Activated naive CD8-positive, alpha-beta T cell treated with anti-CD3 and anti-CD28 coated beads for 36 hours (primary cell): Measurements from ENCODE around the gene GSDMA. TPM values are rescaled to one million over a fixed set of nuclear protein-coding genes. Genes with fewer than 3 reads are reported as not detected.
"Not testable (repeated sequence)": the region's sequence is repeated elsewhere in the genome, so short reads cannot be mapped to it uniquely, and the experiment has no call there.

Experiments used
- DNase-seq: peaks from one replicate; pipeline ENCODE4 v3.0.0; 2021
- H3K27ac Mint-ChIP-seq: one replicate; pipeline ENCODE4 v1.8.0; 2022; ENCODE audit warnings: mild to moderate bottlenecking, moderate library complexity, mixed read lengths
- H3K27me3 Mint-ChIP-seq: one replicate; pipeline ENCODE4 v1.8.0; 2022; ENCODE audit warnings: mild to moderate bottlenecking, mixed read lengths
- H3K36me3 Mint-ChIP-seq: one replicate; pipeline ENCODE4 v1.8.0; 2021; ENCODE audit warnings: mild to moderate bottlenecking, mixed read lengths
- H3K4me1 Mint-ChIP-seq: one replicate; pipeline ENCODE4 v1.8.0; 2021; ENCODE audit warnings: mixed read lengths
- H3K4me3 Mint-ChIP-seq: one replicate; pipeline ENCODE4 v1.8.0; 2022; ENCODE audit warnings: mild to moderate bottlenecking, moderate library complexity, mixed read lengths
- H3K9me3 Mint-ChIP-seq: one replicate; pipeline ENCODE4 v1.8.0; 2022; ENCODE audit warnings: mixed read lengths
- total RNA-seq, 2 experiments: library from RNA; stranded (reverse); gene quantifications; one replicate each; pipeline ENCODE4 v1.2.3, GENCODE V29; 2021

Gene GSDMA
- total RNA-seq, 2 experiments from 2014 or later = 0.14 to 0.16 TPM

GRCh38 chr17:39943702-39944392 is 19.0 kb upstream of the GSDMA start:
- Mint-ChIP-seq H3K4me1 (peaks cover 27% of the 10 kb centered on the region), H3K27me3 (no peaks in the 10 kb centered on the region), H3K27ac (no peak overlapping the region), H3K36me3 (no peaks in the 10 kb centered on the region), H3K9me3 (no peaks in the 10 kb centered on the region), H3K4me3 (no peak overlapping the region)
- DNase-seq = no peak

GRCh38 chr17:39944393-39944711 is 18.5 kb upstream of the GSDMA start:
- no peak for DNase-seq
- Mint-ChIP-seq H3K4me3 (no peak overlapping the region), H3K27ac (no peak overlapping the region), H3K27me3 (no peaks in the 10 kb centered on the region), H3K36me3 (no peaks in the 10 kb centered on the region), H3K9me3 (no peaks in the 10 kb centered on the region), H3K4me1 (peaks cover 28% of the 10 kb centered on the region)

- H3K36me3 Mint-ChIP-seq = no peaks in the 10 kb centered on the region
- H3K27ac Mint-ChIP-seq = no peak overlapping the region
- peaks cover 14% of the 10 kb centered on the region for H3K4me1 Mint-ChIP-seq
- no peaks in the 10 kb centered on the region for H3K9me3 Mint-ChIP-seq
- DNase-seq = no peak
- no peaks in the 10 kb centered on the region for H3K27me3 Mint-ChIP-seq
- no peak overlapping the region for H3K4me3 Mint-ChIP-seq
These were observed 16.1 kb upstream of the GSDMA start for GRCh38 chr17:39946551-39947330.

GRCh38 chr17:39948489-39948828 is 14.3 kb upstream of the GSDMA start:
- not testable (repeated sequence) for H3K4me3 Mint-ChIP-seq, H3K27me3 Mint-ChIP-seq, H3K36me3 Mint-ChIP-seq, DNase-seq, H3K9me3 Mint-ChIP-seq, H3K27ac Mint-ChIP-seq
- peaks cover 15% of the 10 kb centered on the region for H3K4me1 Mint-ChIP-seq

DNA sequence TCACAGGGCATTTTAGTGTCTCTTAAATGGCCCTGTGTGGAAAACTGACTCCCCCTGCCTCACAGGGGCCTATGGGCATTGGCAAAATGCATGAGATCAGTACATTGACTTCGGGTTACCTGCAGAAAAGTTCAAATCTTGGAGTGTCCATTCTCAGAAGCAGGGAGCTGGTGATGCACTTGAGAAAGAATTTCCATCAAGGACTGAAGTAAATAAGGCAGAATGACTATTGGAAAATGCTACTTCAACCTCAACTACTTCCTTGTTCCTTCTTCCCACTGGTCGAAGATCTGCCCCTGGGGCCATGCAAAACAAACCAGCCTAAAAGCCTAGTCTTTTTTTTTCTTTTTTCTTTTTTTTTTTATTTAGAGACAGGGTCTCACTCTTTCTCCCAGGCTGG is 13.8 kb upstream of the GSDMA start:
- Mint-ChIP-seq H3K9me3 (no peaks in the 10 kb centered on the region), H3K4me1 (peaks cover 17% of the 10 kb centered on the region), H3K4me3 (no peak overlapping the region), H3K27me3 (no peaks in the 10 kb centered on the region), H3K27ac (no peak overlapping the region), H3K36me3 (no peaks in the 10 kb centered on the region)
- DNase-seq = no peak

GRCh38 chr17:39950871-39951348 is 11.9 kb upstream of the GSDMA start:
- Mint-ChIP-seq H3K9me3 (no peaks in the 10 kb centered on the region), H3K4me1 (peaks cover 17% of the 10 kb centered on the region), H3K27me3 (no peaks in the 10 kb centered on the region), H3K36me3 (no peaks in the 10 kb centered on the region), H3K27ac (no peak overlapping the region), H3K4me3 (no peak overlapping the region)
- no peak for DNase-seq

- H3K27me3 Mint-ChIP-seq = no peaks in the 10 kb centered on the region
- H3K27ac Mint-ChIP-seq = no peak overlapping the region
- H3K4me1 Mint-ChIP-seq = peaks cover 17% of the 10 kb centered on the region
- peak overlapping the region; percentile 47 for H3K4me3 Mint-ChIP-seq
- DNase-seq = no peak
- no peaks in the 10 kb centered on the region for H3K36me3 Mint-ChIP-seq
- no peaks in the 10 kb centered on the region for H3K9me3 Mint-ChIP-seq
These were observed 10.7 kb upstream of the GSDMA start for GRCh38 chr17:39951924-39952679.

- Mint-ChIP-seq H3K9me3 (no peaks in the 10 kb centered on the region), H3K27ac (peak overlapping the region; percentile 68), H3K27me3 (no peaks in the 10 kb centered on the region), H3K4me1 (peaks cover 14% of the 10 kb centered on the region), H3K36me3 (no peaks in the 10 kb centered on the region), H3K4me3 (peak overlapping the region; percentile 80)
- DNase-seq = peak; percentile 92
These were observed 9.9 kb upstream of the GSDMA start for GRCh38 chr17:39952680-39953470.

DNA sequence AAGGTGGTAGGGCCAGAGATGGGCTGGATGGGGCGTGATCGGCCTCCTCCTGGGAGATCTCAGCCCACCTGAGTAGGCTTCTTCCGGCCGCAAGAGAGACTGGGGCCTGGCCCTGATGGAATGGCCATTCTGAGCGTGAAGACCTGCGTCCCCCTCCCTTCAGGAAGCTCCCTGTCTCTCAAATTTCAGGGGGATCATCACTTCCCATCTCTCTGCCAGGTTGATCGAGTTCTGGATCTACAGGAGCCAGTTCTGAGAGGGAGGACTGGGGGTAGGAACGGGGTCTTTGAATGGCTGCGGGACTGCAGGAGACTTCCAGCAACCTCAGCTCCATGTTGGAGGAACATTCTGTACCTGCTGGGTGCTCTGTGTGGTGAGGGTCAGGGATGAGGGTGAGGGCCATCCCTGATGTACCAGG is 9.3 kb upstream of the GSDMA start:
- no peaks in the 10 kb centered on the region for H3K36me3 Mint-ChIP-seq

DNA sequence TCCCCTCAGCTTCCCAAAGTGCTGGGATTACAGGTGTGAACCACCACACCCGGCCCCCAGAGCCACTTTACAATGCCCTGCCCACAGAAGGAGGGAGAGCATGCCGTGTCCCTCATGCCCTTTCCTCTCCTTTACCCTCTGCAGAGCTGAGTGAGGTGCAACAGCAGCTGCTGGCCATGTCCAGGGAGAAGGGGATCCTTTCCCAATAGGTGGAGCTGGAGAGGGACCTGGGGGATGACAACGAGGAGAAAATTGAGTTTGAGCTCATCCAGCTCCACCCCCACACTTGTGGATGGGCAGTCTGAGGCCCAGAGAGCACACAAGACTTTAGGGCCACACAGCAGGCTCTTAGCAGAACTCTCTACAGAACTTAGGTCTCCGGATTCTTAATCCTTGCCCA is 7.9 kb upstream of the GSDMA start:
- Mint-ChIP-seq H3K27ac (no peak overlapping the region), H3K27me3 (no peaks in the 10 kb centered on the region), H3K4me1 (peaks cover 9% of the 10 kb centered on the region), H3K9me3 (no peaks in the 10 kb centered on the region), H3K4me3 (no peak overlapping the region), H3K36me3 (no peaks in the 10 kb centered on the region)
- DNase-seq = no peak

More for the DNA sequence above, 9.3 kb upstream of the GSDMA start:
- Mint-ChIP-seq H3K9me3 (no peaks in the 10 kb centered on the region), H3K27me3 (no peaks in the 10 kb centered on the region), H3K4me3 (peak overlapping the region; percentile 80), H3K4me1 (peaks cover 10% of the 10 kb centered on the region), H3K27ac (peak overlapping the region; percentile 68)
- DNase-seq = no peak

DNA sequence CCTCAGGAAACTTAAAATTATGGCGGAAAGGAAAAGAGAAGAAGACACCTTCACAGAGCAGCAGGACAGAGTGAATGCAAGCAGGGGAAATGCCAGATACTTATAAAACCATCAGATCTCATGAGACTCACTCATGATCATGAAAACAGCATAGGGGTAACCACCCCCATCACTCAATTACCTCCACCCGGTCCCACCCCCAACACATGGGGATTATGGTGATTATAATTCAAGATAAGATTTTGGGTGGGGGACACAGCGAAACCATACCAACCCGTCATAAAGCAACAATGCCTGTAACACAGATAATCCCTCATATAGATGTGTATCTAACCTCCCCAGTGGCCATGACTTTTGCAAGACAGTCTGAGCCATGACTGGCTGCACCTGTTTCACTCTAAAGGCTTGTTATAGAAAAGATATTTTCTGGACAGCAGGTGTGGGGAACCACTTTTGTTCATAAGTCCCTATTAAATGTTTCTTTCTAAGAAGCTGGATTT is 7.0 kb upstream of the GSDMA start:
- H3K4me1 Mint-ChIP-seq = peaks cover 9% of the 10 kb centered on the region
- no peaks in the 10 kb centered on the region for H3K9me3 Mint-ChIP-seq
- H3K27ac Mint-ChIP-seq = no peak overlapping the region
- no peak for DNase-seq
- H3K36me3 Mint-ChIP-seq = no peaks in the 10 kb centered on the region
- H3K27me3 Mint-ChIP-seq = no peaks in the 10 kb centered on the region
- H3K4me3 Mint-ChIP-seq = no peak overlapping the region

- Mint-ChIP-seq H3K9me3 (no peaks in the 10 kb centered on the region), H3K27ac (no peak overlapping the region), H3K4me3 (no peak overlapping the region), H3K27me3 (no peaks in the 10 kb centered on the region), H3K36me3 (no peaks in the 10 kb centered on the region), H3K4me1 (peaks cover 16% of the 10 kb centered on the region)
- no peak for DNase-seq
These were observed 2.2 kb upstream of the GSDMA start for GRCh38 chr17:39960524-39961041.

- H3K4me3 Mint-ChIP-seq = no peak overlapping the region
- no peaks in the 10 kb centered on the region for H3K36me3 Mint-ChIP-seq
- H3K27me3 Mint-ChIP-seq = no peaks in the 10 kb centered on the region
- DNase-seq = no peak
- H3K9me3 Mint-ChIP-seq = no peaks in the 10 kb centered on the region
- peaks cover 15% of the 10 kb centered on the region for H3K4me1 Mint-ChIP-seq
- H3K27ac Mint-ChIP-seq = no peak overlapping the region
These were observed 1.0 kb downstream of the GSDMA start for GRCh38 chr17:39963829-39964228.

GRCh38 chr17:39965017-39965699 is 2.4 kb downstream of the GSDMA start:
- Mint-ChIP-seq H3K9me3 (no peaks in the 10 kb centered on the region), H3K4me1 (peaks cover 10% of the 10 kb centered on the region), H3K27ac (no peak overlapping the region), H3K4me3 (no peak overlapping the region), H3K27me3 (peaks cover 9% of the 10 kb centered on the region), H3K36me3 (no peaks in the 10 kb centered on the region)
- DNase-seq = no peak
